Right lobe of liver (tissue), 6 donors: Measurements from ENCODE around the gene BRINP3. TPM values are rescaled to one million over a fixed set of nuclear protein-coding genes. Genes with fewer than 3 reads are reported as not detected.

Experiments
- ATAC-seq, 4 donors: fragments of 200-7000 bp; cut with Tn5 transposase; one replicate each; pipeline ENCODE4 v1.9.1; 2020; ENCODE audit warnings: mild to moderate bottlenecking in 4 of 4, moderate library complexity in 4 of 4
- DNase-seq, 3 donors: peaks; one replicate each; pipeline ENCODE4 v3.0.0-alpha.2; 2020
- H3K27ac ChIP-seq, 3 donors: fragments of 200-600 bp; one replicate each; pipeline ENCODE4 v1.8.0; 2022
- H3K27me3 ChIP-seq, 2 donors: fragments of 200-600 bp; one replicate each; pipeline ENCODE4 v1.8.0; 2022
- H3K36me3 ChIP-seq, 4 donors: fragments of 200-600 bp; sonication (generic) in 1 of 4; one replicate each; pipeline versions ENCODE4 v1.5.1 to v1.8.0; 2017 to 2022; ENCODE audit warnings: control low read depth in 1 of 4
- H3K4me1 ChIP-seq, 4 donors: fragments of 200-600 bp; sonication (generic) in 1 of 4; one replicate each; pipeline versions ENCODE4 v1.5.1 to v1.8.0; 2017 to 2022; ENCODE audit warnings: control low read depth in 1 of 4
- H3K4me3 ChIP-seq, 3 donors: fragments of 200-600 bp; one replicate each; pipeline ENCODE4 v1.8.0; 2022
- H3K9me3 ChIP-seq, 4 donors: fragments of 200-600 bp; sonication (generic) in 1 of 4; one replicate each; pipeline versions ENCODE4 v1.5.1 to v1.8.0; 2017 to 2022; ENCODE audit warnings: control low read depth in 1 of 4
- POLR2A ChIP-seq: fragments of 450-650 bp; IDR thresholded peaks from one replicate; pipeline ENCODE4 v1.6.1; 2017; ENCODE audit warnings: antibody characterized with exemption, mild to moderate bottlenecking
- WGBS: methylation state at CpG from one replicate; pipeline ENCODE4 v1.1.6; 2018; ENCODE audit warnings: low coverage, low lambda C conversion rate; ENCODE audit not compliant: insufficient coverage; ENCODE audit errors: missing lambda C conversion rate; 5-methylcytosine and 5-hydroxymethylcytosine counted together
- intact Hi-C, 2 donors: fragments of 100-400 bp; cut with DNase I; formaldehyde crosslinking; loops; one replicate each; pipeline versions ENCODE4 v1.11.2 to v1.14.1; 2022
- total RNA-seq, 6 experiments: library from RNA; depleted of rRNA in 2 of 6; stranded (reverse); fragments of >200 nt in 2 of 6; fragmentation: NEBNext Ultra II Directional in 3 of 6; extraction: Animal tissue kit (Norgen Biotek cat#: 25700) in 3 of 6; gene quantifications; one replicate each; pipeline versions ENCODE4 v1.1.0 to v1.2.4, GENCODE V29; 2016 to 2023
- TF ChIP-seq, protein P1 (sequence below), 4 donors: fragments of 200-600 bp in 3 of 4; fragments of 450-650 bp in 1 of 4; IDR thresholded peaks; one replicate each; pipeline versions ENCODE4 v1.5.1 to v1.8.0; 2016 to 2022; ENCODE audit warnings: antibody characterized with exemption in 4 of 4, mild to moderate bottlenecking in 2 of 4
- donor health status: DM: no; HTN: yes; CAD: no.
- donor health status: DM: no; HTN: no; CAD: no.
- donor health status: DM: no; HTN: no; CAD: no.
- donor health status: DM: no; HTN: yes; CAD: no.
- donor health status: DM: no; HTN: yes; CAD: no.

BRINP3 gene
- total RNA-seq, 6 experiments from 2014 or later = not detected

DNA sequence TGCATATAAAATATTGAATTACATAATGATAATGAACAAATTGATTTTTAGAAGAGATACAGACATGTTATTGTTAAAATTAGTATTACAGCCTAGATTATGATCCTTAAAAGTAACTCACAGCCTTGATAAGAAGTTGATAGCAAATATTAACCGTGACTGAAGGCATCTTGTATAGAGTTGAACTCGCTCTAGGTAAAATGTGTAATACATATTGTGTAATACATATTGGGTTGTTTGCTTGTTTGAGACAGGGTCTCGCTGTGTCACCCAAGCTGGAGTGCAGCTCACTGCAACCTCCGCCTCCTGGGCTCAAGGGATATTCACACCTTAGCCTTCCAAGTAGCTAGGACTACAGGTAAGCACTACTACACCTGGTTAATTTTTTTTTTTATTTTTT, 269.9 kb downstream of the BRINP3 start:
- Histone ChIP-seq H3K9me3 (no peaks in the 10 kb centered on the region), H3K4me1 (no peaks in the 10 kb centered on the region), H3K27ac (no peak overlapping the region), H3K4me3 (no peak overlapping the region), H3K36me3 (no peaks in the 10 kb centered on the region), H3K27me3 (no peaks in the 10 kb centered on the region)
- ATAC-seq = no peak
- intact Hi-C loops = no loop called here
- DNase-seq = no peak
- no peak for TF ChIP-seq POLR2A
- TF ChIP-seq, protein P1, sequence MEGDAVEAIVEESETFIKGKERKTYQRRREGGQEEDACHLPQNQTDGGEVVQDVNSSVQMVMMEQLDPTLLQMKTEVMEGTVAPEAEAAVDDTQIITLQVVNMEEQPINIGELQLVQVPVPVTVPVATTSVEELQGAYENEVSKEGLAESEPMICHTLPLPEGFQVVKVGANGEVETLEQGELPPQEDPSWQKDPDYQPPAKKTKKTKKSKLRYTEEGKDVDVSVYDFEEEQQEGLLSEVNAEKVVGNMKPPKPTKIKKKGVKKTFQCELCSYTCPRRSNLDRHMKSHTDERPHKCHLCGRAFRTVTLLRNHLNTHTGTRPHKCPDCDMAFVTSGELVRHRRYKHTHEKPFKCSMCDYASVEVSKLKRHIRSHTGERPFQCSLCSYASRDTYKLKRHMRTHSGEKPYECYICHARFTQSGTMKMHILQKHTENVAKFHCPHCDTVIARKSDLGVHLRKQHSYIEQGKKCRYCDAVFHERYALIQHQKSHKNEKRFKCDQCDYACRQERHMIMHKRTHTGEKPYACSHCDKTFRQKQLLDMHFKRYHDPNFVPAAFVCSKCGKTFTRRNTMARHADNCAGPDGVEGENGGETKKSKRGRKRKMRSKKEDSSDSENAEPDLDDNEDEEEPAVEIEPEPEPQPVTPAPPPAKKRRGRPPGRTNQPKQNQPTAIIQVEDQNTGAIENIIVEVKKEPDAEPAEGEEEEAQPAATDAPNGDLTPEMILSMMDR (IDR thresholded peaks at IDR 0.05) = no peak
- 60% methylated on average over 4 of the region's 4 CpGs for whole genome bisulfite sequencing

DNA sequence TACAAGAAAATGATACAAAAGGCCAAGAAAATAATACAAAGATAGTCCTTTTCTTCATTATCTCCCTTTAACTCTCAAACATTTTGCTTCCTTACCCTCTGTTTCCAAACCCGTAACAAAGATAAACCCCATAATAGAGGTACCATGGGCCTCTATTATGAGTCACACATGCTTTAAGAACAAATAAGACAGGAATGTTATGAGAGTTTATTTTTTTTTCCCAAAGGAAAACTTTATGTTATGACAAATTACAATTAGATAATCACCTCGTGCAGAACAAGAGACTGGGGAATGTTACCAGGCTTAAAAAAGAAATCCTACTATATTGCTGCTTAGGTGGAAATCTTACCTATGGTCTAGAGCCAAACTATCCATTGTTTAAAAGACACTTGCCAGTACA, 272.0 kb downstream of the BRINP3 start:
- ATAC-seq (no peak), DNase-seq (no peak)
- intact Hi-C loops = no loop called here
- no peaks in the 10 kb centered on the region for H3K36me3 ChIP-seq
- H3K27ac ChIP-seq = no peak overlapping the region
- TF ChIP-seq, protein P1 (IDR thresholded peaks at IDR 0.05) = no peak
- TF ChIP-seq POLR2A = no peak
- H3K4me1 ChIP-seq = no peaks in the 10 kb centered on the region
- H3K4me3 ChIP-seq = no peak overlapping the region
- H3K9me3 ChIP-seq = no peaks in the 10 kb centered on the region
- no peaks in the 10 kb centered on the region for H3K27me3 ChIP-seq
- 58% methylated on average over 2 of the region's 2 CpGs for WGBS

DNA sequence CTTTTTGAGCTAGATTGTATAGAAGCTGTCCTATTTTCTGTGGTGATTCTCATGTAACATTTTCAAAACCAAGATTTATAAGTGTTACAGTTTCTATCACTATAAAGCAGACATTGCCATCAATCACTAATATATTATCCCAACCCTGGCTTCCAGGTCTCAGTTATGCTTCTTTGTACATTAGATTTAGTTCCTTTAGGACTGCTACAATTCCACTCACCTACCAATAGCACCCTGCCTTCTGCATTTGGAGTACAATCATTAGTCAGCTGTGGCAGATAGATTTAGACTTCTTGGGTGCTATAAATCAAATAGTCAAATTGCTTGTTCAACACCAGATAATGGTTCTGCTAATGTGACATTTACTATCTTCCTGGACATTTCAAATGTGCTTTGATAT, 281.6 kb downstream of the BRINP3 start:
- ATAC-seq (no peak), DNase-seq (no peak)
- intact Hi-C loops = no loop called here
- TF ChIP-seq, protein P1 (IDR thresholded peaks at IDR 0.05) = no peak
- TF ChIP-seq POLR2A = no peak
- H3K9me3 ChIP-seq = no peaks in the 10 kb centered on the region
- H3K27ac ChIP-seq = no peak overlapping the region
- H3K36me3 ChIP-seq = no peaks in the 10 kb centered on the region
- H3K27me3 ChIP-seq = no peaks in the 10 kb centered on the region
- no peak overlapping the region for H3K4me3 ChIP-seq
- no peaks in the 10 kb centered on the region for H3K4me1 ChIP-seq

DNA sequence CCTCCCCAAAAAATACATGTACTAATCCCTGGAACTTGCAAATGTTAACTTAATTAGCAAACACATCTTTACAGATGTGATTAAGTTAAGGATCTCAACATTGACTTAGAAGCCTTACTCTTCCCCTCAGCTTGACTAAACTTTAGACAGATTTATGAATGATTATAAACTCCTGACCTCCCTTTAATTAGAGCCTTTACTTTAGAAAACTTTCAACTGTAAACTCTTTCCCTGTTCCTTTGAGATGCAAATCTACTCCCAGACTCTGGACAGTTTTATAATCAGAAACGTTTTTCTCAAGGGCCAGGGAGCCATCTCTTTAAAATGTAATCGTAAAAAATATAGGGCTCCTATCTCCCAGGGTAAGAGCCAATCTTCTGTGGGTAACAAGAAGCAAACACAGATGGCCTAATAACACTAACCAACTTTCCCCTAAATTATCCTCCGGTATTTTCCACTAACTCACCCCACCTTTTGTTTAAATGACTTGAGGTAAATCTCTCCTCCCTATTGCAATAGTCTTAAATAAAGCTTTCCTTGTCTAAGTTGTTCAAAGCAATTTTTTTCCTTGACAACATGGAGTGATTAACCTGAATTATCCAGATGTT, 284.1 kb downstream of the BRINP3 start:
- H3K9me3 ChIP-seq = no peaks in the 10 kb centered on the region
- no peak for ATAC-seq
- no peak for DNase-seq
- TF ChIP-seq, protein P1 (IDR thresholded peaks at IDR 0.05) = no peak
- no peak for TF ChIP-seq POLR2A
- H3K27me3 ChIP-seq = no peaks in the 10 kb centered on the region
- no peaks in the 10 kb centered on the region for H3K4me1 ChIP-seq
- no peak overlapping the region for H3K27ac ChIP-seq
- intact Hi-C loops = no loop called here
- 23% methylated on average over 3 of the region's 3 CpGs for WGBS
- H3K4me3 ChIP-seq = no peak overlapping the region
- H3K36me3 ChIP-seq = no peaks in the 10 kb centered on the region

DNA sequence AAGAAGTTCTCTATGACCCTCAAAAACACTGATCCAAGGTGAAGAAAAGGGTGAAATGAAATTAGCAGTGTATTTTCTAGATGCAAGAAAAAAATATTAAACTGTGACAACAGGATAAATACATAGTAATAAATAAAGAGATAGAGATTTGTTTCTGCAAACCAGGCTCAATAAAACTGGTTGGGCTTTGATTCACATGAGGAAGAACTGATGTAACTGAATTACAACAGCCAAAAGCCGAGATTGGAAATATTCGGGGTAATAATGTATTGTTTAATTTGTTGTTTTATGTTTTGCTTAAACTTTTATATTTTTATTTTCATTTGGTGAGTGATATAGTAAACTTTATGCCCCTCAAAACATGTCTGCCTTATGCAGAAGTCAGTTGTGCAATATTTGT, 285.0 kb downstream of the BRINP3 start:
- no peaks in the 10 kb centered on the region for H3K4me1 ChIP-seq
- H3K27me3 ChIP-seq = no peaks in the 10 kb centered on the region
- DNase-seq (no peak), ATAC-seq (no peak)
- no peak overlapping the region for H3K4me3 ChIP-seq
- no peak overlapping the region for H3K27ac ChIP-seq
- no peaks in the 10 kb centered on the region for H3K9me3 ChIP-seq
- H3K36me3 ChIP-seq = no peaks in the 10 kb centered on the region
- intact Hi-C loops = no loop called here
- WGBS = 40% methylated on average over 2 of the region's 2 CpGs
- TF ChIP-seq POLR2A = no peak
- TF ChIP-seq, protein P1 (IDR thresholded peaks at IDR 0.05) = no peak
